Ovary (tissue), 9 donors: ENCODE measurements around the gene ANKRD33B. TPM values are rescaled to one million over a fixed set of nuclear protein-coding genes. Genes with fewer than 3 reads are reported as not detected.

Experiments used
- DNase-seq, 5 donors: peaks; one replicate each; pipeline ENCODE4 v3.0.0-alpha.2; 2019 to 2020
- H3K27ac ChIP-seq, 2 donors: fragments of 200-600 bp; one replicate each; pipeline versions ENCODE4 v1.5.1 to v1.8.0; 2019 to 2022
- H3K27me3 ChIP-seq: fragments of 200-600 bp; one replicate; pipeline ENCODE4 v1.8.0; 2022
- H3K36me3 ChIP-seq: fragments of 200-600 bp; sonication (generic); one replicate; pipeline ENCODE4 v1.5.1; 2019
- H3K4me1 ChIP-seq: one replicate; pipeline ENCODE4 v1.8.1; 2013; ENCODE audit warnings: mild to moderate bottlenecking, moderate library complexity; ENCODE audit not compliant: insufficient read depth
- H3K4me3 ChIP-seq: fragments of 200-600 bp; sonication (generic); one replicate; pipeline ENCODE4 v1.5.1; 2017
- H3K9me3 ChIP-seq, 2 donors: fragments of 200-600 bp in 1 of 2; sonication (generic) in 1 of 2; one replicate each; pipeline versions ENCODE4 v1.5.1 to v1.8.1; 2013 to 2019; ENCODE audit warnings: mild to moderate bottlenecking in 1 of 2, moderate library complexity in 1 of 2
- CTCF ChIP-seq, 3 donors: fragments of 450-650 bp in 2 of 3; fragments of 200-600 bp in 1 of 3; IDR thresholded peaks; one replicate each; pipeline versions ENCODE4 v1.5.1 to v1.8.0; 2016 to 2022; ENCODE audit warnings: antibody characterized with exemption in 3 of 3, mild to moderate bottlenecking in 1 of 3
- EP300 ChIP-seq: sonication (generic); formaldehyde crosslinking; IDR thresholded peaks from one replicate; pipeline ENCODE4 v1.6.1; 2017; ENCODE audit warnings: antibody characterized with exemption
- POLR2A ChIP-seq: fragments of 450-650 bp; IDR thresholded peaks from one replicate; pipeline ENCODE4 v1.6.1; 2017; ENCODE audit warnings: antibody characterized with exemption, mild to moderate bottlenecking, moderate library complexity
- WGBS, 3 donors: extraction: QIAGEN DNeasy Blood & Tissue Kit in 1 of 3; methylation state at CpG; one replicate each; pipeline versions ENCODE4 v1.1.5 to v1.1.7; 2013 to 2017; 5-methylcytosine and 5-hydroxymethylcytosine counted together
- intact Hi-C, 4 donors: fragments of 100-400 bp; cut with DNase I; formaldehyde crosslinking; loops; one replicate each; pipeline versions ENCODE4 v1.11.0 to v1.15.1; 2022 to 2023
- polyA plus RNA-seq, 2 donors: library from polyadenylated mRNA; stranded (reverse); fragments of 200-250 nt in 1 of 2; fragments of 350-450 nt in 1 of 2; fragmentation: Illumina TruSeq in 1 of 2; extraction: RNeasy Lipid Tissue Mini Kit (QIAGEN cat#74804) in 1 of 2; gene quantifications; one replicate each; pipeline ENCODE4 v1.2.3, GENCODE V29; 2013 to 2014
- total RNA-seq, 7 donors: library from RNA; depleted of rRNA in 2 of 7; stranded (reverse); fragments of >200 nt in 2 of 7; fragmentation: NEBNext Ultra II Directional in 3 of 7; extraction: Animal tissue kit (Norgen Biotek cat#: 25700) in 3 of 7; gene quantifications; one replicate each; pipeline versions ENCODE4 v1.1.0 to v1.2.4, GENCODE V29; 2016 to 2023
- donor health status: DM: no; HTN: no; CAD: no; lungs with moderate emphysema.
- donor health status: DM: no; HTN: no; CAD: no.
- donor health status: Bipolar disorder and iron deficiency.
- donor health status: DM: yes; HTN: yes; CAD: no.
- donor health status: DM: no; HTN: no; CAD: no.
- donor health status: DM: yes; HTN: yes; CAD: no.

ANKRD33B gene
- total and polyA plus RNA-seq, 9 donors: 0.65 to 13.3 (median 1.9) TPM

DNA sequence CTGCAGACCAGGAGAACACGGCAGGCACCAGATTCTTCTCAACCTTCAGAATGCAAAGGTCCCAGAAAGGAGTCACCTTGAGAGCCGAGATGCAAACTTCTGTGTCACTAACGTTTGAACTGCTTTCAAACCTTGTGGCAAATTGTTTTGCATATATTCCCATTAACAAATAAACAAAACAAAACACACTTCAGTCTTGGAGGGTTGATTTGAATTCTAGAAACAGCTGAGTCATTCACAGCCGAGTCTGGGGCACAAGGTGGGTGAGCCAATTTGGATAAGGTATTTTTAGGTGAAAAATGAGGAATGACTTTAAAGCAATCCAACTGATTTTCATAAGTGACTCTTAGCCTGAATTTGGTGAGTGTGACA, 38.8 kb upstream of the ANKRD33B start:
- H3K4me3 ChIP-seq: no peak overlapping the region
- TF ChIP-seq CTCF (IDR thresholded peaks at IDR 0.05) (no peak), EP300 (no peak), POLR2A (no peak)
- 50 to 66% (median 55%) methylated on average over 4 of the region's 4 CpGs for WGBS, 3 donors
- no peaks in the 10 kb centered on the region for H3K36me3 ChIP-seq
- intact Hi-C loops: no loop called here
- H3K27me3 ChIP-seq: no peaks in the 10 kb centered on the region
- no peaks in the 10 kb centered on the region for H3K4me1 ChIP-seq
- H3K27ac ChIP-seq: no peak overlapping the region
- no peaks in the 10 kb centered on the region for H3K9me3 ChIP-seq
- DNase-seq: no peak

GRCh38 chr5:10527281-10527950, 36.5 kb upstream of the ANKRD33B start:
- no peak overlapping the region for H3K27ac ChIP-seq
- intact Hi-C loops: no loop called here
- H3K36me3 ChIP-seq: no peaks in the 10 kb centered on the region
- H3K9me3 ChIP-seq: no peaks in the 10 kb centered on the region
- H3K4me3 ChIP-seq: no peak overlapping the region
- no peaks in the 10 kb centered on the region for H3K27me3 ChIP-seq
- H3K4me1 ChIP-seq: no peaks in the 10 kb centered on the region
- DNase-seq: no peak
- no peak for TF ChIP-seq CTCF (IDR thresholded peaks at IDR 0.05)
- no peak for TF ChIP-seq POLR2A
- TF ChIP-seq EP300: no peak
- 54 to 62% (median 61%) methylated on average over 11 of the region's 11 CpGs for WGBS, 3 donors

DNA sequence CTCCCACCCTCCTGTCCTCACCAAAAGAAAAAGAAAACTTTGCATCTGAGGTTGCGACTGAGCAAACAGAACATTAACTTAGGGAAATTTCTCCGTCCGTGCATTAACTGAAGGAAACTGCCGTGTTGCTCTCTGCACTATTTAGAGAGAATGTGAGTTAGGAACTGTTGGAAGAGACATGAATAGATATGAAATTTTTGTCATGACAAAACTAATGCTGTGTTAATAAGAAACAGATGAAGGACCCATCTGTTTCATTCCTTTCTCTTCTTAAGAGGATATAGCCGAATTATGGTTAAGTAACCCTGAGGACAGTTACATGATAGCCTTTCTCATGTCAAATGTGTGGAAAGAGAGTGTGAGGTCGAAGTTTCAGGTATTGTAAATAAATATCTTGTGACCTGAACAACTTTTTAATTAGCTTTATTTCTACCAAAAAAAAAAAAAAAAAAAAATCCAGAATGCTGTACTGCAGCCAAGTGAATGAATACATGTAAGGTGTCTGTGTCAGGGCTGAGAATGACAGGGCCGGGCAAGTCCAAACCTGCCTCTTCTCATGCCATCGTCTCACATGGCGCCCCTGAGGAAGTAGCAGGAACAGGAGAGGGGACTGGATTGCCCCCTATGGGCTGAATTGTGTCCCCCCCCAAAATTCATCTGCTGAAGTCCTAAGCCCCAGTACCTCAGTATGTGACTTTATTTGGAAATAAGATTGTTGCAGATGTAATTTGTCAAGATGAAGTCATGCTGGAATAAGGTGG, 35.6 kb upstream of the ANKRD33B start:
- DNase-seq: no peak
- no peaks in the 10 kb centered on the region for H3K4me1 ChIP-seq
- H3K9me3 ChIP-seq: no peaks in the 10 kb centered on the region
- no peak overlapping the region for H3K27ac ChIP-seq
- no peak for TF ChIP-seq POLR2A
- no peak for TF ChIP-seq CTCF (IDR thresholded peaks at IDR 0.05)
- no peak for TF ChIP-seq EP300
- H3K4me3 ChIP-seq: no peak overlapping the region
- no peaks in the 10 kb centered on the region for H3K27me3 ChIP-seq
- intact Hi-C loops: no loop called here
- H3K36me3 ChIP-seq: no peaks in the 10 kb centered on the region
- 42 to 49% (median 45%) methylated on average over 9 of the region's 9 CpGs for WGBS, 3 donors

DNA sequence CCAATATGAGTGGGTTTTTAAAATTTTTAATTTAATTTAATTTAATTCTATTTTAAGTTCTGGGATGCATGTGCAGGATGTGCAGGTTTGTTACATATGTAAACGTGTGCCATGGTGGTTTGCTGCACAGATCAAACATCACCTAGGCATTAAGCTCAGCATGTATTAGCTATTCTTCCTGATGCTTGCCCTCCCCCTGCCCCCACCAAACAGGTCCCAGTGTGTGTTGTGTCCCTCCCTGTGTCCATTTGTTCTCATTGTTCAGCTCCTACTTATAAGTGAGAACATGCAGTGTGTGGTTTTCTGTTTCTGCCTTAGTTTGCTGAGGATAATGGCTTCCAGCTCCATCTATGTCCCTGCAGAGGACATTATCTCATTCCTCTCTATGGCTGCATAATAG, 35.0 kb upstream of the ANKRD33B start:
- Histone ChIP-seq H3K4me3 (no peak overlapping the region), H3K27ac (no peak overlapping the region), H3K36me3 (no peaks in the 10 kb centered on the region), H3K27me3 (no peaks in the 10 kb centered on the region), H3K4me1 (no peaks in the 10 kb centered on the region), H3K9me3 (no peaks in the 10 kb centered on the region)
- 64 to 81% (median 69%) methylated on average over 1 of the region's 1 CpG for WGBS, 3 donors
- TF ChIP-seq CTCF (IDR thresholded peaks at IDR 0.05): no peak
- TF ChIP-seq EP300: no peak
- TF ChIP-seq POLR2A: no peak
- intact Hi-C loops: no loop called here
- no peak for DNase-seq
